PC-3 (cell line): ENCODE results near the gene CRYBG2. TPM values are rescaled to one million over a fixed set of nuclear protein-coding genes. Genes with fewer than 3 reads are reported as not detected.

Experiments used
- ATAC-seq: fragments of 200-7000 bp; cut with Tn5 transposase; 2 replicates; pipeline ENCODE4 v1.9.1; 2020; ENCODE audit warnings: mild to moderate bottlenecking, moderate library complexity
- BruUV-seq: library from RNA; stranded (reverse); fragments of 400-500 nt; replicated peaks from 2 replicates; lab custom pipeline; 2021; lab: Mats Ljungman, UMichigan
- CTCF ChIA-PET: fragments of 300-600 bp; sonication (Branson Sonifier 250); formaldehyde crosslinking; loops from one replicate; lab custom pipeline; 2022; ENCODE audit warnings: antibody characterized with exemption; lab: Charles Lee
- POLR2A ChIA-PET: fragments of 300-600 bp; sonication (Branson Sonifier 250); formaldehyde crosslinking; loops from one replicate; lab custom pipeline; 2022; ENCODE audit warnings: antibody characterized with exemption; ENCODE audit not compliant: unreplicated experiment; lab: Charles Lee
- DNase-seq: peaks from one replicate; pipeline ENCODE4 v3.0.0-alpha.2; 2015
- H2AFZ ChIP-seq: fragments of 300-600 bp; sonication (generic); 2 replicates; pipeline ENCODE4 v1.6.0; 2016; ENCODE audit warnings: antibody characterized with exemption, low read length
- H3F3A ChIP-seq: fragments of 300-600 bp; sonication (generic); one replicate; pipeline ENCODE4 v1.6.0; 2017; ENCODE audit warnings: antibody characterized with exemption, low read length, control low read depth, mild to moderate bottlenecking; ENCODE audit not compliant: unreplicated experiment
- H3K27ac ChIP-seq: fragments of 300-600 bp; sonication (generic); 2 replicates; pipeline ENCODE4 v1.5.1; 2016; ENCODE audit warnings: mild to moderate bottlenecking, low read length
- H3K27me3 ChIP-seq: fragments of 300-600 bp; sonication (generic); 2 replicates; pipeline ENCODE4 v1.6.1; 2016; ENCODE audit warnings: low read length, mixed read lengths
- H3K36me3 ChIP-seq: fragments of 300-600 bp; sonication (generic); 2 replicates; pipeline ENCODE4 v1.6.1; 2016; ENCODE audit warnings: low read depth, mixed run types, low read length, mixed read lengths
- H3K4me1 ChIP-seq: fragments of 300-600 bp; sonication (generic); 2 replicates; pipeline ENCODE4 v1.5.1; 2016; ENCODE audit warnings: low read length; ENCODE audit not compliant: insufficient read depth
- H3K4me2 ChIP-seq: fragments of 300-600 bp; sonication (generic); 2 replicates; pipeline ENCODE4 v1.6.0; 2016; ENCODE audit warnings: low read length
- H3K4me3 ChIP-seq: fragments of 300-600 bp; sonication (generic); 2 replicates; pipeline ENCODE4 v1.5.1; 2016; ENCODE audit warnings: mild to moderate bottlenecking, low read length, mixed read lengths
- H3K79me2 ChIP-seq: fragments of 300-600 bp; sonication (generic); 2 replicates; pipeline ENCODE4 v1.6.1; 2017; ENCODE audit warnings: low read length, mixed read lengths
- H3K9ac ChIP-seq: fragments of 300-600 bp; sonication (generic); 2 replicates; pipeline ENCODE4 v1.6.0; 2016; ENCODE audit warnings: mild to moderate bottlenecking, low read length
- H3K9me2 ChIP-seq: fragments of 300-600 bp; sonication (generic); replicated peaks from 2 replicates; pipeline ENCODE4 v1.6.1; 2016; ENCODE audit warnings: mixed run types, low read length, mixed read lengths
- H3K9me3 ChIP-seq: fragments of 300-600 bp; sonication (generic); 2 replicates; pipeline ENCODE4 v1.6.1; 2016; ENCODE audit warnings: low read length, mixed read lengths
- H4K20me1 ChIP-seq: fragments of 300-600 bp; sonication (generic); 2 replicates; pipeline ENCODE4 v1.6.1; 2016; ENCODE audit warnings: low read length, mixed read lengths
- EZH2 ChIP-seq: fragments of 300-600 bp; sonication (generic); IDR thresholded peaks from one replicate; pipeline ENCODE4 v1.6.1; 2017; ENCODE audit warnings: antibody characterized with exemption, mild to moderate bottlenecking, low read length; ENCODE audit not compliant: unreplicated experiment
- EZH2phosphoT487 ChIP-seq: fragments of 300-600 bp; sonication (generic); IDR thresholded peaks from 2 replicates; pipeline ENCODE4 v1.6.1; 2018; ENCODE audit warnings: mild to moderate bottlenecking, antibody characterized with exemption, low read length, borderline replicate concordance
- intact Hi-C: fragments of 100-400 bp; cut with micrococcal nuclease; formaldehyde crosslinking; loops from 2 replicates; pipeline ENCODE4 v1.9.0; 2023
- total RNA-seq: library from RNA; depleted of rRNA; stranded (reverse); fragments of >200 nt; gene quantifications from 2 replicates; pipeline ENCODE4 v1.2.3, GENCODE V29; 2014
- TF ChIP-seq, protein P1 (sequence below): fragments of 300-600 bp; sonication (generic); conservative IDR thresholded peaks from 2 replicates; pipeline ENCODE4 v1.5.1; 2017; ENCODE audit warnings: antibody characterized with exemption, low read depth, mild to moderate bottlenecking, low read length

CRYBG2 gene
- total RNA-seq, 1 experiment from 2014 or later = 15.3 TPM

GRCh38 chr1:26320896-26321295 lies 33.0 kb downstream of the CRYBG2 start:
- CTCF ChIA-PET = interaction anchor here (1.0 kb wide), 1 partner anchor 45 kb away, joined by 6 read pairs; no protein-coding TSS in a partner anchor
- Histone ChIP-seq H3K27me3 (no peaks in the 10 kb centered on the region), H3K9me3 (no peaks in the 10 kb centered on the region), H4K20me1 (no peaks in the 10 kb centered on the region), H2AFZ (no peak overlapping the region), H3K4me1 (no peaks in the 10 kb centered on the region), H3K36me3 (no peaks in the 10 kb centered on the region), H3F3A (no peaks in the 10 kb centered on the region), H3K4me3 (no peak overlapping the region), H3K27ac (no peak overlapping the region), H3K9me2 (no peaks in the 10 kb centered on the region), H3K79me2 (no peaks in the 10 kb centered on the region), H3K9ac (no peak overlapping the region), H3K4me2 (no peak overlapping the region)
- no TSS peak for BruUV-seq
- DNase-seq = no peak
- TF ChIP-seq EZH2phosphoT487 (no peak), EZH2 (no peak)
- TF ChIP-seq, protein P1, sequence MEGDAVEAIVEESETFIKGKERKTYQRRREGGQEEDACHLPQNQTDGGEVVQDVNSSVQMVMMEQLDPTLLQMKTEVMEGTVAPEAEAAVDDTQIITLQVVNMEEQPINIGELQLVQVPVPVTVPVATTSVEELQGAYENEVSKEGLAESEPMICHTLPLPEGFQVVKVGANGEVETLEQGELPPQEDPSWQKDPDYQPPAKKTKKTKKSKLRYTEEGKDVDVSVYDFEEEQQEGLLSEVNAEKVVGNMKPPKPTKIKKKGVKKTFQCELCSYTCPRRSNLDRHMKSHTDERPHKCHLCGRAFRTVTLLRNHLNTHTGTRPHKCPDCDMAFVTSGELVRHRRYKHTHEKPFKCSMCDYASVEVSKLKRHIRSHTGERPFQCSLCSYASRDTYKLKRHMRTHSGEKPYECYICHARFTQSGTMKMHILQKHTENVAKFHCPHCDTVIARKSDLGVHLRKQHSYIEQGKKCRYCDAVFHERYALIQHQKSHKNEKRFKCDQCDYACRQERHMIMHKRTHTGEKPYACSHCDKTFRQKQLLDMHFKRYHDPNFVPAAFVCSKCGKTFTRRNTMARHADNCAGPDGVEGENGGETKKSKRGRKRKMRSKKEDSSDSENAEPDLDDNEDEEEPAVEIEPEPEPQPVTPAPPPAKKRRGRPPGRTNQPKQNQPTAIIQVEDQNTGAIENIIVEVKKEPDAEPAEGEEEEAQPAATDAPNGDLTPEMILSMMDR = no peak
- POLR2A ChIA-PET = interaction anchor here (0.6 kb wide), 1 partner anchor 35 kb away, joined by 4 read pairs; no protein-coding TSS in a partner anchor
- intact Hi-C loops = loop anchor here (1.0 to 5.0 kb wide), 6 partner anchors 18 to 152 kb away; partner anchors contain the start of genes CEP85 and ZNF593
- ATAC-seq = no peak

- H3K9me3 ChIP-seq = no peaks in the 10 kb centered on the region
- H3K4me3 ChIP-seq = no peak overlapping the region
- DNase-seq = no peak
- H3F3A ChIP-seq = no peaks in the 10 kb centered on the region
- H3K4me2 ChIP-seq = no peak overlapping the region
- H3K4me1 ChIP-seq = no peaks in the 10 kb centered on the region
- no TSS peak for BruUV-seq
- H3K27me3 ChIP-seq = no peaks in the 10 kb centered on the region
- intact Hi-C loops = no loop called here
- no peaks in the 10 kb centered on the region for H4K20me1 ChIP-seq
- no peak overlapping the region for H3K27ac ChIP-seq
- ChIA-PET POLR2A (no interaction called here), CTCF (interaction anchor here (1.0 kb wide), 1 partner anchor 43 kb away, joined by 3 read pairs; no protein-coding TSS in a partner anchor)
- H3K9ac ChIP-seq = no peak overlapping the region
- TF ChIP-seq, protein P1 = no peak
- TF ChIP-seq EZH2 (no peak), EZH2phosphoT487 (no peak)
- H2AFZ ChIP-seq = no peak overlapping the region
- ATAC-seq = no peak
- no peaks in the 10 kb centered on the region for H3K79me2 ChIP-seq
- H3K36me3 ChIP-seq = no peaks in the 10 kb centered on the region
- H3K9me2 ChIP-seq = no peaks in the 10 kb centered on the region
Observed at GRCh38 chr1:26318338-26319064, 35.4 kb downstream of the CRYBG2 start.
